ENCODE measurements around the gene KMT5C.

Gene KMT5C

DNA sequence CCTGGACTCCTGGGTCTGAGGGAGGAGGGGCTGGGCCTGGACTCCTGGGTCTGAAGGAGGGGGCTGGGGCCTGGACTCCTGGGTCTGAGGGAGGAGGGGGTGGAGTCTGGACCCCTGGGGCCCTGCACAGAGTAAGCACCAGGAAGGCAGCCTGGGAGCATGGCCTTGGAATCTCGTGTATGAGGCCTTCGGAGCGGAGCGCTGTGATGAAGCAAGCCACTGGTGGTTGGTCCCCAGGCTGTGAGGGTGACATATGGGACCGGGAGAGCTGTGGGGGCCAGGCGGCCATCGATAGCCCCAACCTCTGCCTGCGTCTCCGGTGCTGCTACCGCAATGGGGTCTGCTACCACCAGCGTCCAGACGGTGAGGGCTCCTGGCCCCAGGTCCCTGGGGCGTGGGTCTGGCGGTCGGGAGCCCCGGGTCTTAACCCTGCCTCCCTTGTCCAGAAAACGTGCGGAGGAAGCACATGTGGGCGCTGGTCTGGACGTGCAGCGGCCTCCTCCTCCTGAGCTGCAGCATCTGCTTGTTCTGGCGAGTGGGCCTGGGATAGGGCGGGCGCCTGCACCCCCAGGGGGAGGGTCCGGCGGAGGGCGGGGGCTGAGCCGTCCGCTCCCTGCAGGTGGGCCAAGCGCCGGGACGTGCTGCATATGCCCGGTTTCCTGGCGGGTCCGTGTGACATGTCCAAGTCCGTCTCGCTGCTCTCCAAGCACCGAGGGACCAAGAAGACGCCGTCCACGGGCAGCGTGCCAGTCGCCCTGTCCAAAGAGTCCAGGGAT, 37.9 kb downstream of the KMT5C start:
- DNase-seq, result no peak
- Histone ChIP-seq H3K36me3 (ENCODE audit: control insufficient read depth, insufficient read depth, low read length) (no peaks in the 10 kb centered on the region), H3K27me3 (replicated peaks; ENCODE audit: control insufficient read depth, insufficient read depth, low read length, poor library complexity, severe bottlenecking) (peaks cover 29% of the 10 kb centered on the region), H3K9me3 (ENCODE audit: control insufficient read depth, low read length) (no peaks in the 10 kb centered on the region), H3K4me3 (ENCODE audit: insufficient read depth, low read depth, low read length, poor library complexity, severe bottlenecking) (no peak overlapping the region), H3K4me1 (ENCODE audit: control insufficient read depth, insufficient read depth, low read length, poor library complexity, severe bottlenecking) (no peaks in the 10 kb centered on the region), H3K27ac (ENCODE audit: insufficient read depth, low read length, poor library complexity, severe bottlenecking) (no peak overlapping the region)

DNA sequence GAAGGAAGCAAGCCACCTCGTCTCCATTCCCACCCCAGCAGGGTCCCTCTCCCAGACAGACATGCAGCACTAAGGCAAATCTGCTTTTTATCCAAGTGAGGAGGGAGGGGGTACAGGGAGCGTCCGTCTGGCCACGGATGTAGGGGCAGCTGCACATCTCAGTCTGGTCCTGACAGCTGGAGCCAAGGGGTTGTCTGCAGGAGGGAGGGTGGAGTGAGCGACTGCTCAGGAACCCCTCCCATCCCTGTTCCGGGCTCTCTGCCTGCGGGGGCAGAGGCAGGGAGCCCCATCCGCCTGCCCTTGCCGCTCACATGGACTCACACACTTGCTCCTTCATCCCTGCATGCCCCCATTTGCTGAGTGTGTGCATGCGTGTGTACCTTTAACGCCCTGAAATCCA, 39.5 kb downstream of the KMT5C start:
- Histone ChIP-seq H3K9me3 (ENCODE audit: control insufficient read depth, low read length) (no peaks in the 10 kb centered on the region), H3K27ac (ENCODE audit: insufficient read depth, low read length, poor library complexity, severe bottlenecking) (no peak overlapping the region)
- DNase-seq, result no peak

DNA sequence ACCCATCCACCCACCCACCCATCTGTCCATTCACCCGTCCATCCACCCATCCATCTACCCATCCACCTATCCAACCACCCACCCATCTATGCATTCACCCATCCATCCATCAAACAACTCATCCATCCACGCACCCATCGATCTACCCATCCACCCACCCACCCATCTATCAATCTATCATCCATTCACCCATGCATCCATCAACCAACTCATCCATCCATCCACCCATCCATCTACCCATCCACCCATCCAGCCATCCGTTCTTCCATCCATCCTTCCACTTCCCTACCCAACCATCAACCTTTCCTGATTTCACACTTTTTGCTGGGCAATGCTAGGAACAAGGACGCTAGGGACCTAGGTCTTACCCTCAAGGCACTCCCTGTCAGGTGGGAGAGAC, 42.3 kb downstream of the KMT5C start:
- no peaks in the 10 kb centered on the region for H3K9me3 ChIP-seq (ENCODE audit: control insufficient read depth, low read length)
- no peak for DNase-seq
- no peak overlapping the region for H3K4me3 ChIP-seq (ENCODE audit: insufficient read depth, low read depth, low read length, poor library complexity, severe bottlenecking)
- peaks cover 29% of the 10 kb centered on the region for H3K4me1 ChIP-seq (ENCODE audit: control insufficient read depth, insufficient read depth, low read length, poor library complexity, severe bottlenecking)
- H3K27me3 ChIP-seq (replicated peaks; ENCODE audit: control insufficient read depth, insufficient read depth, low read length, poor library complexity, severe bottlenecking), result no peaks in the 10 kb centered on the region
- H3K36me3 ChIP-seq (ENCODE audit: control insufficient read depth, insufficient read depth, low read length), result peaks cover 3% of the 10 kb centered on the region
- H3K27ac ChIP-seq (ENCODE audit: insufficient read depth, low read length, poor library complexity, severe bottlenecking), result no peak overlapping the region

More for the DNA sequence above, 39.5 kb downstream of the KMT5C start:
- Histone ChIP-seq H3K36me3 (ENCODE audit: control insufficient read depth, insufficient read depth, low read length) (no peaks in the 10 kb centered on the region), H3K4me1 (ENCODE audit: control insufficient read depth, insufficient read depth, low read length, poor library complexity, severe bottlenecking) (peaks cover 9% of the 10 kb centered on the region), H3K27me3 (replicated peaks; ENCODE audit: control insufficient read depth, insufficient read depth, low read length, poor library complexity, severe bottlenecking) (peaks cover 13% of the 10 kb centered on the region), H3K4me3 (ENCODE audit: insufficient read depth, low read depth, low read length, poor library complexity, severe bottlenecking) (no peak overlapping the region)

DNA sequence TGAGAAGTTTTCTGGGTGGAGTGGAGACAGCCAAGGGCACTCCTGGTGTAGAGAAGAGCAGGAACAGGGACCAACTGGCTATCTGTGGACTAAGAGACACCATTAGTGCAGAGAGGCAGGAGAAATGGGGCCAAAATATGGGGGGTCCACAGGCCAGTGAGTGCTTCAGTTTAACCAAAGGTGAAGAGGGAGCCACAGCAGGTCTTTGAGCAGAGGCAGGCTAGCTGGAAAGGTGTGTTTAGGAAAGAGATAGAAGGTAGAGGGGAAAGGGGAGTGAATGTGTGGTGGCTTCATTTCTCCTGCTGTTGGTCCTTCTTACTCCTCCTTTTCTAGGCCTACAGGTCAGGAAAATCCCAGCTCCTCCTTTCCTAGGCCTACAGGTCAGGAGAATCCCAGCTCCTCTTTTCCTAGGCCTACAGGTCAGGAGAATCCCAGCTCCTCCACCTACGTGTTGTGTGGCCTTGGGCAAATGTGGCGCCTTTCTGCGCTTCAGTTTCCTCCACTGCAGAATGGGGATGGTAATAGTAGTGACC, 42.9 kb downstream of the KMT5C start:
- H3K27ac ChIP-seq (ENCODE audit: insufficient read depth, low read length, poor library complexity, severe bottlenecking), result no peak overlapping the region

GRCh38 chr19:55383279-55384130, 43.8 kb downstream of the KMT5C start:
- Histone ChIP-seq H3K4me1 (ENCODE audit: control insufficient read depth, insufficient read depth, low read length, poor library complexity, severe bottlenecking) (peaks cover 43% of the 10 kb centered on the region), H3K36me3 (ENCODE audit: control insufficient read depth, insufficient read depth, low read length) (peaks cover 18% of the 10 kb centered on the region), H3K4me3 (ENCODE audit: insufficient read depth, low read depth, low read length, poor library complexity, severe bottlenecking) (peak overlapping the region; percentile 27), H3K27ac (ENCODE audit: insufficient read depth, low read length, poor library complexity, severe bottlenecking) (peak overlapping the region; percentile 12), H3K27me3 (replicated peaks; ENCODE audit: control insufficient read depth, insufficient read depth, low read length, poor library complexity, severe bottlenecking) (no peaks in the 10 kb centered on the region), H3K9me3 (ENCODE audit: control insufficient read depth, low read length) (no peaks in the 10 kb centered on the region)
- peak in 2 of 3 donors; percentile 13 to 21 for DNase-seq

More for the DNA sequence above, 42.9 kb downstream of the KMT5C start:
- no peak for DNase-seq
- no peaks in the 10 kb centered on the region for H3K9me3 ChIP-seq (ENCODE audit: control insufficient read depth, low read length)
- no peak overlapping the region for H3K4me3 ChIP-seq (ENCODE audit: insufficient read depth, low read depth, low read length, poor library complexity, severe bottlenecking)
- peaks cover 35% of the 10 kb centered on the region for H3K4me1 ChIP-seq (ENCODE audit: control insufficient read depth, insufficient read depth, low read length, poor library complexity, severe bottlenecking)
- H3K36me3 ChIP-seq (ENCODE audit: control insufficient read depth, insufficient read depth, low read length), result peaks cover 9% of the 10 kb centered on the region
- no peaks in the 10 kb centered on the region for H3K27me3 ChIP-seq (replicated peaks; ENCODE audit: control insufficient read depth, insufficient read depth, low read length, poor library complexity, severe bottlenecking)

DNA sequence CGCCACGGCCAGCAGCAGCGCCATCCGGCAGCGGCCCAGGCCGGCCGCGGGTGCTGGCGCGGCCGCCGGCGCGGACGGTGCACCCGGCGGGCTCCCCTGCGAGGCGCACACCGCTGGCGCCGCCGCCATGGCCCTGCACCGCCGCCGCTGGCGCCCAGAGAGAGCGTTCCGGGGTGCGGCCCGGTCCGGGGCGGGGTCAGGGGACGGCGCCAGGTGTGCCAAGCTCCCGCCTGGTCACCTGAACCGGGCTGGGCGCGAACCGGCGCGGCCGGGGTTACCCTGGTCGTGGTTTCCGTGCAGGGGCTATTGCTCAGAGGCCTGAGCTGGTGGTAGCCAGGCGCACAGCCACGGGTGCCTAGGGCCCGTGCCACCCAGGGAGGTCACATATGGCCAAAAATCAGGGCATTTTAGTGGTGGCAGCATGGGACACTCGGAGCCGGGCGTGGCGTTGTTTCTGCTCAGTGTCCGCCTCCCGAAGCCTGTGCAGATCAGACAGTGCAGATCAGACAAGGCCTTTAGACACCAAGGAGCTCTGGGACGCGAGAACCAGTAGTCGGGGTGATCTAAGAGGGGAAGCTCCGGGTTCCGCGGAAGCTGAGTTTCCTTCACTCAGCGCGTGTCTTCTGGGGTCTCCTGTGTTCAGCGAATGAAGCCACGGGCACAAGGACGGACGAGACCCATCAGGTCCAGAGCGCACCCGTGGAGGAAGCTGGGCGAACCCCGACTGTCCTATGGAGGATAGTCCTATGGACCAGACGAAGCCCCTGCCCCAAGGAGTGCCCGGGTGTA, 44.6 kb downstream of the KMT5C start, which contains the start of gene TMEM238:
Gene TMEM238, minus strand, starts transcription at position 162 of the 789 bp plus-strand sequence. Its CDS starts 33 bp downstream, at position 129.
- H3K27ac ChIP-seq (ENCODE audit: insufficient read depth, low read length, poor library complexity, severe bottlenecking), result peak within 1 kb of the TSS; percentile 91
- H3K36me3 ChIP-seq (ENCODE audit: control insufficient read depth, insufficient read depth, low read length), result peaks cover 26% of the 10 kb centered on the region
- peak within 1 kb of the TSS; percentile 79 for H3K4me3 ChIP-seq (ENCODE audit: insufficient read depth, low read depth, low read length, poor library complexity, severe bottlenecking)
- peaks cover 47% of the 10 kb centered on the region for H3K4me1 ChIP-seq (ENCODE audit: control insufficient read depth, insufficient read depth, low read length, poor library complexity, severe bottlenecking)
- peak in 2 of 3 donors; percentile 20 to 25 for DNase-seq
- no peaks in the 10 kb centered on the region for H3K27me3 ChIP-seq (replicated peaks; ENCODE audit: control insufficient read depth, insufficient read depth, low read length, poor library complexity, severe bottlenecking)
- H3K9me3 ChIP-seq (ENCODE audit: control insufficient read depth, low read length), result no peaks in the 10 kb centered on the region

- peak overlapping the region; percentile 91 for H3K27ac ChIP-seq (ENCODE audit: insufficient read depth, low read length, poor library complexity, severe bottlenecking)
- peaks cover 50% of the 10 kb centered on the region for H3K4me1 ChIP-seq (ENCODE audit: control insufficient read depth, insufficient read depth, low read length, poor library complexity, severe bottlenecking)
- H3K27me3 ChIP-seq (replicated peaks; ENCODE audit: control insufficient read depth, insufficient read depth, low read length, poor library complexity, severe bottlenecking), result no peaks in the 10 kb centered on the region
- peak; percentile 76 to 95 (median 92) for DNase-seq
- peak overlapping the region; percentile 79 for H3K4me3 ChIP-seq (ENCODE audit: insufficient read depth, low read depth, low read length, poor library complexity, severe bottlenecking)
- H3K36me3 ChIP-seq (ENCODE audit: control insufficient read depth, insufficient read depth, low read length), result peaks cover 34% of the 10 kb centered on the region
- H3K9me3 ChIP-seq (ENCODE audit: control insufficient read depth, low read length), result no peaks in the 10 kb centered on the region
Observed at GRCh38 chr19:55384920-55385723, 45.4 kb downstream of the KMT5C start.

- H3K4me1 ChIP-seq (ENCODE audit: control insufficient read depth, insufficient read depth, low read length, poor library complexity, severe bottlenecking), result peaks cover 50% of the 10 kb centered on the region
- H3K27ac ChIP-seq (ENCODE audit: insufficient read depth, low read length, poor library complexity, severe bottlenecking), result peak within 1 kb of the TSS; percentile 91
- peaks cover 42% of the 10 kb centered on the region for H3K36me3 ChIP-seq (ENCODE audit: control insufficient read depth, insufficient read depth, low read length)
- no peaks in the 10 kb centered on the region for H3K27me3 ChIP-seq (replicated peaks; ENCODE audit: control insufficient read depth, insufficient read depth, low read length, poor library complexity, severe bottlenecking)
- DNase-seq, result peak; percentile 96 to 99 (median 97)
- H3K9me3 ChIP-seq (ENCODE audit: control insufficient read depth, low read length), result no peaks in the 10 kb centered on the region
- H3K4me3 ChIP-seq (ENCODE audit: insufficient read depth, low read depth, low read length, poor library complexity, severe bottlenecking), result peak within 1 kb of the TSS; percentile 79
Observed at GRCh38 chr19:55385724-55386492, 46.2 kb downstream of the KMT5C start, which contains the start of gene RPL28. Gene RPL28 (plus strand): TSS chr19:55385932. CDS start chr19:55386358, 426 bp downstream.

Measured in effector memory CD4-positive, alpha-beta T cell (primary cell).